ENCODE data around the gene SLC7A10. TPM values are rescaled to one million over a fixed set of nuclear protein-coding genes. Genes with fewer than 3 reads are reported as not detected.

SLC7A10 gene
- total and polyA plus RNA-seq, 12 donors, result 0.31 to 0.70 (median 0.64) TPM; not detected in 7

- peaks cover 0 to 11% (median 0%) of the 10 kb centered on the region in 7 donors for H3K27me3 ChIP-seq
- 77 to 78% methylated on average over 6 of the region's 6 CpGs for WGBS, 2 donors
- TF ChIP-seq CTCF (IDR thresholded peaks at IDR 0.05), result no peak
- peaks cover 0 to 25% (median 0%) of the 10 kb centered on the region in 9 donors for H3K4me1 ChIP-seq
- DNase-seq, result no peak
- ATAC-seq, result peak in 2 of 8 donors; percentile 35 to 57
- no peaks in the 10 kb centered on the region for H3K36me3 ChIP-seq
- intact Hi-C loops (cut with DNase I), result no loop called here
- peak overlapping the region in 1 of 10 donors; percentile 79 for H3K27ac ChIP-seq
- H3K9me3 ChIP-seq, result peaks cover 0 to 17% (median 4%) of the 10 kb centered on the region in 11 donors
- no peak overlapping the region for H3K4me3 ChIP-seq
Measured at GRCh38 chr19:33259539-33259938, 33.9 kb upstream of the SLC7A10 start.

GRCh38 chr19:33257828-33258227, 32.2 kb upstream of the SLC7A10 start:
- no peak for DNase-seq
- TF ChIP-seq CTCF (IDR thresholded peaks at IDR 0.05), result no peak
- WGBS, 2 donors, result 97% methylated on average over 2 of the region's 2 CpGs

GRCh38 chr19:33256261-33256660, 30.6 kb upstream of the SLC7A10 start:
- 63 to 68% methylated on average over 7 of the region's 7 CpGs for WGBS, 2 donors
- H3K4me1 ChIP-seq, result peaks cover 0 to 29% (median 0%) of the 10 kb centered on the region in 9 donors
- peaks cover 0 to 17% (median 4%) of the 10 kb centered on the region in 11 donors for H3K9me3 ChIP-seq
- TF ChIP-seq CTCF (IDR thresholded peaks at IDR 0.05), result no peak
- H3K4me3 ChIP-seq, result no peak overlapping the region
- no peak overlapping the region for H3K27ac ChIP-seq
- no peak for ATAC-seq
- peaks cover 0 to 36% (median 27%) of the 10 kb centered on the region in 7 donors for H3K27me3 ChIP-seq
- DNase-seq, result no peak
- no peaks in the 10 kb centered on the region for H3K36me3 ChIP-seq
- intact Hi-C loops (cut with DNase I), result no loop called here

More at GRCh38 chr19:33257828-33258227, 32.2 kb upstream of the SLC7A10 start:
- H3K4me3 ChIP-seq, result no peak overlapping the region
- peaks cover 0 to 31% (median 0%) of the 10 kb centered on the region in 9 donors for H3K4me1 ChIP-seq
- intact Hi-C loops (cut with DNase I), result no loop called here
- no peak overlapping the region for H3K27ac ChIP-seq
- no peak for ATAC-seq
- H3K27me3 ChIP-seq, result peaks cover 0 to 26% (median 13%) of the 10 kb centered on the region in 7 donors
- peaks cover 0 to 17% (median 4%) of the 10 kb centered on the region in 11 donors for H3K9me3 ChIP-seq
- H3K36me3 ChIP-seq, result no peaks in the 10 kb centered on the region

- H3K4me3 ChIP-seq, result no peak overlapping the region
- H3K36me3 ChIP-seq, result no peaks in the 10 kb centered on the region
- no peak overlapping the region for H3K27ac ChIP-seq
- peaks cover 0 to 17% (median 4%) of the 10 kb centered on the region in 11 donors for H3K9me3 ChIP-seq
- peaks cover 0 to 36% (median 30%) of the 10 kb centered on the region in 7 donors for H3K27me3 ChIP-seq
- peaks cover 0 to 24% (median 0%) of the 10 kb centered on the region in 9 donors for H3K4me1 ChIP-seq
- no peak for TF ChIP-seq CTCF (IDR thresholded peaks at IDR 0.05)
- intact Hi-C loops (cut with DNase I), result no loop called here
- no peak for ATAC-seq
- no peak for DNase-seq
- WGBS, 2 donors, result 85 to 90% methylated on average over 7 of the region's 7 CpGs
Measured at GRCh38 chr19:33255781-33256180, 30.1 kb upstream of the SLC7A10 start.

All from heart right ventricle (tissue), 16 donors.